Brain microvascular endothelial cell (primary cell): ENCODE data around the gene PAK4.

Source experiments
- DNase-seq: peaks from one replicate; pipeline ENCODE4 v3.0.0-alpha.2; 2020
- H3K27ac ChIP-seq: fragments of 250-450 bp; sonication (Bioruptor Pico); 2 replicates; pipeline ENCODE4 v1.5.1; 2020; ENCODE audit warnings: mild to moderate bottlenecking, moderate library complexity
- H3K27me3 ChIP-seq: fragments of 250-450 bp; sonication (Bioruptor Pico); replicated peaks from 2 replicates; pipeline ENCODE4 v1.5.1; 2020; ENCODE audit warnings: mild to moderate bottlenecking
- H3K36me3 ChIP-seq: fragments of 250-450 bp; sonication (Bioruptor Pico); replicated peaks from 2 replicates; pipeline ENCODE4 v1.5.1; 2020; ENCODE audit warnings: mild to moderate bottlenecking
- H3K4me3 ChIP-seq: 2 replicates; pipeline ENCODE4 v1.5.1; 2011; ENCODE audit warnings: low read depth, mild to moderate bottlenecking, control low read depth, low read length, moderate library complexity
- in situ Hi-C: cut with HindIII; loops from 2 replicates; pipeline ENCODE4 v1.10.0; 2017; ENCODE audit warnings: low sequenced_read_pairs, low pct_ligation_motif_present
- TF ChIP-seq, protein P1 (sequence below): IDR thresholded peaks from 2 replicates; pipeline ENCODE4 v1.5.1; 2011; ENCODE audit warnings: low read depth, mild to moderate bottlenecking, moderate library complexity, low read length, control low read depth, inconsistent platforms; ENCODE audit errors: missing control alignments

PAK4 gene

DNA sequence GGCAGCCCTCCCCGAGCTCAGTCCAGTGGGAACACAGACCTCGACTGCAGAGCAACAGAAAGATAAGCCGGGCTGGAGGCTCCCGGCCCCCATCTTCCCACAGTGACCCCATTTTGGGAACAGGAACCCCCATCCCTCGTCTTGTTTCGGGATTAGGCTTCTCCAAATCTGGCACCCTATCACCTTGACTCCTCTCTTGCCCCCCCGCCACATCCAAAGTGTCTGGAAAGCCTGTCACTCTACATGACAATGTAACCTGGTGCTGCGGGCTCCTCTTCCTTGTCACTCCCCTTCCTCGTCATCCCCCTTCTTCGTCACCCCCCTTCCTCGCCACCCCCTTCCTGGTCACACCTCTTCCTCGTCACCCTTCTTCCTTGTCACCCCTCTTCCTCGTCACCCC is 10.1 kb downstream of the PAK4 start:
- TF ChIP-seq, protein P1, sequence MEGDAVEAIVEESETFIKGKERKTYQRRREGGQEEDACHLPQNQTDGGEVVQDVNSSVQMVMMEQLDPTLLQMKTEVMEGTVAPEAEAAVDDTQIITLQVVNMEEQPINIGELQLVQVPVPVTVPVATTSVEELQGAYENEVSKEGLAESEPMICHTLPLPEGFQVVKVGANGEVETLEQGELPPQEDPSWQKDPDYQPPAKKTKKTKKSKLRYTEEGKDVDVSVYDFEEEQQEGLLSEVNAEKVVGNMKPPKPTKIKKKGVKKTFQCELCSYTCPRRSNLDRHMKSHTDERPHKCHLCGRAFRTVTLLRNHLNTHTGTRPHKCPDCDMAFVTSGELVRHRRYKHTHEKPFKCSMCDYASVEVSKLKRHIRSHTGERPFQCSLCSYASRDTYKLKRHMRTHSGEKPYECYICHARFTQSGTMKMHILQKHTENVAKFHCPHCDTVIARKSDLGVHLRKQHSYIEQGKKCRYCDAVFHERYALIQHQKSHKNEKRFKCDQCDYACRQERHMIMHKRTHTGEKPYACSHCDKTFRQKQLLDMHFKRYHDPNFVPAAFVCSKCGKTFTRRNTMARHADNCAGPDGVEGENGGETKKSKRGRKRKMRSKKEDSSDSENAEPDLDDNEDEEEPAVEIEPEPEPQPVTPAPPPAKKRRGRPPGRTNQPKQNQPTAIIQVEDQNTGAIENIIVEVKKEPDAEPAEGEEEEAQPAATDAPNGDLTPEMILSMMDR: no peak
- DNase-seq: no peak
- in situ Hi-C loops: no loop called here
- no peaks in the 10 kb centered on the region for H3K36me3 ChIP-seq
- no peak overlapping the region for H3K4me3 ChIP-seq
- H3K27ac ChIP-seq: no peak overlapping the region
- H3K27me3 ChIP-seq: no peaks in the 10 kb centered on the region

DNA sequence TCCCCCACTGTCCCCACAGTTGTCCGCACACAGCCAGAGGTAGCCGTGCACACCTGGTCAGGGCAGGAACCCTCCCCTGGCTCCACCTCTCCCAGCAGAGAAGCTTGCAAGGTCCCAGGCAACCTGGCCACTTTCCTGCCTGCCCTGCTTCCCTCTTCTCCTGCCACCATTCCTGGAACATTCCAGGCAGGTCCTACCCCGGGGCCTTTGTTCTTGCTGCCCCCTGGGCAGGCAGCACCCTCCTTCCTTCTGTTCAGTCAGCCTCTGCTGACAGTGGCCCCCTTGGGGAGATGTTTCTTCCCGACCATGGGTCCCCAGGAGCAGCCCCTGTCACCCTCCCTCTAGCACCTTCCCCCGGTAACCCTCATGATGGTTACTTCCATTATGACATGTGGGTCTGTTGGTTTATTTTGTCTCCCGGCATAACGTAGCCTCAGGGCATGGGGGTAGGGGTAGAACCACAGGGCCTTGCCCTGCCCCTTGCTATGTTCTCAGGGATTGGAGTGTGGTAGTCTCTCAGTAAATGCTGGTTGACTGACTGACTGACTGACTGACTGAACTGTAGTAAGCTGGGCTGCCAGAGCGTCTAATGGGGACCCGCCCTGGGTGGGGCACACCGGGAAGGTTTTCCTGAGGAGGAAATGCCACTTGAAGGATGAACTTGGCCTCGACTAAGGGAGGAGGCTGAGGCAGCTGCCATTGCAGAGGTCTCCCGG is 10.8 kb downstream of the PAK4 start:
- in situ Hi-C loops: no loop called here
- H3K27ac ChIP-seq: no peak overlapping the region
- DNase-seq: no peak
- no peaks in the 10 kb centered on the region for H3K27me3 ChIP-seq
- no peak overlapping the region for H3K4me3 ChIP-seq
- TF ChIP-seq, protein P1: no peak
- H3K36me3 ChIP-seq: no peaks in the 10 kb centered on the region

- H3K27me3 ChIP-seq: no peaks in the 10 kb centered on the region
- TF ChIP-seq, protein P1: no peak
- no peak overlapping the region for H3K4me3 ChIP-seq
- H3K36me3 ChIP-seq: no peaks in the 10 kb centered on the region
- DNase-seq: no peak
- in situ Hi-C loops: no loop called here
- H3K27ac ChIP-seq: no peak overlapping the region
Measured at GRCh38 chr19:39137131-39137530, 11.5 kb downstream of the PAK4 start.

DNA sequence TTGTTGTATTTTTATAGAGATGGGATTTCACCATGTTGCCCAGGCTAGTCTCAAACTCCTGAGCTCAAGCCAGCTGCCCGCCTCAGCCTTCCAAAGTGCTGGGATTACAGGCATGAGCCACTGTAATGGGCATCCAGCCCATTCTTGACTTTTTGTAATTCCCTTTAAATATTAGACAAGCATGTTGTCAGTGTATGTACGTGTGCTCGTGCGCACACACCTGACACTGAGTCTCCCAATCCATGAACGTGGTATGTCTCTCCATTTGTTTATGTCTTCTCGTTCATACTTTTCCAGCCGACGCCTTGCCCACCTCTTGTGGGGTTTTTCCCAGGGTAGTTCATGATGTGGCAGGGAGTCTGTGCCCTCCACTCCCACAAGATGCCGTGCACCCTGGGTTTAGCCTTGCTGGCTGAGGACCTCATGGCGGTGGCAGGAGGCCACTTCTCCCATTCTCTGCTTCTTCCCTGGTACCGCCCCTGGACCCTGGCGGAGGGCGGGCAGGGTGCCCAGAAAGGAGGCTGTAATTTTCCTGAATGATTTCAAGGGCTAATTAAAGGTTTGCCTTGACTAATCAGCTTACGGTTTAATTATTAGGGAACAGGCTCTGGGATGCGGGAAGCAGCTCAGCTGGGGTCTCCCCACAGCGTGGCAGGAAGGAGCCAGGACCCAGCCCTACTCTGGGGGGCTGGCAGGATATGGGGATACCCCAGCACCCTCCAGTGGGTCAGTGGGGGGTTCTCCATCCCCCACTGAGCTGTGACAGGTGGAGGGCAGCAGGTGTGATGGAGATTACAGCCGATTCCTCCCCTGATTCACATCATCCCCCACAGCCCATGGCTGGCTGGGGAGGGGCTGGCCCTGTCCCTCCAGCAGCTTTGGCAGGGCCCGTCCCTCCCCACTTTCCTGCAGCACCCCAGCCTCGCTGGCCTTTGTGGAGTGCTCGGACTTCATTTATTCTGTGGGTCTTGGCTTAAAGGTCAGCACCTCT is 12.9 kb downstream of the PAK4 start:
- TF ChIP-seq, protein P1: no peak
- Histone ChIP-seq H3K36me3 (no peaks in the 10 kb centered on the region), H3K27ac (no peak overlapping the region), H3K27me3 (no peaks in the 10 kb centered on the region), H3K4me3 (no peak overlapping the region)
- in situ Hi-C loops: no loop called here
- DNase-seq: no peak

DNA sequence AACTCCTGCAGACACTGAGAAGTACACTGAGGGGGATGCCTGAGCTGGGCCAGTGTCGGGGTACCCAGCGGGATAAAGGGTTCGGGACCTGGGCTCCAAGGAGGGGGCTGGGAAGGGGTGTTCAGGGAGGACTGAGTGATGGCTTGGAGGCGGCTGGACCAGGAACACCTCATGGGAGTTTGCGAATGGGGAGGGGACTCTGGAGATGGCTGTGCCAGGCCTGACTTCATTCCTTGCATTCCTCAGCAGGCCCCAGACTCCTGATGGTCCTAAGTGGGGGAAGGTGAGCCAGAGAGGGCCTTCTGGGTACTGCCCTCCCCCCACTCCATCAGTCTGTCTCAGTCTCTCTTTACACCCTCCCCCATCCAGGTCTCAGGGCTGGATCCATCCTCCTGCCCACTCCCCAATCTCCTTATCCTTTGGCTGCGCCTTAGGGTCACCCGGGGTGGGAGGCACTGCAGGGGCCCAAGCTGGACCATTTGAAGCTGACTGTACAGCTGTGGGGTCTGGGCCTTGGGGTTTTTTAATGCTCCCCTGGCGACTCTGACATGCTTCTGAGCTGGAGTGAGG is 13.8 kb downstream of the PAK4 start:
- no peaks in the 10 kb centered on the region for H3K27me3 ChIP-seq
- no peak overlapping the region for H3K27ac ChIP-seq
- no peaks in the 10 kb centered on the region for H3K36me3 ChIP-seq
- DNase-seq: no peak
- no peak overlapping the region for H3K4me3 ChIP-seq
- TF ChIP-seq, protein P1: no peak
- in situ Hi-C loops: no loop called here
